Body of pancreas (tissue), 4 donors: Measurements from ENCODE around the gene NOS3.

Experiments
- CTCF ChIP-seq, 7 experiments: fragments of 450-650 bp in 4 of 7; fragments of 200-600 bp in 3 of 7; sonication (generic) in 3 of 7; IDR thresholded peaks; one replicate each; pipeline ENCODE4 v1.5.1; 2016 to 2019; ENCODE audit warnings: antibody characterized with exemption in 7 of 7
- POLR2A ChIP-seq, 3 donors: fragments of 450-650 bp; IDR thresholded peaks; one replicate each; pipeline ENCODE4 v1.6.1; 2016; ENCODE audit warnings: antibody characterized with exemption in 3 of 3, mild to moderate bottlenecking in 2 of 3

- no peak for TF ChIP-seq CTCF (IDR thresholded peaks at IDR 0.05)
- no peak for TF ChIP-seq POLR2A (IDR thresholded peaks at IDR 0.05)
Observed at GRCh38 chr7:150978126-150978789, 12.6 kb upstream of the NOS3 start, which contains the start of gene KCNH2.
